CMK (cell line): ENCODE measurements around the gene C18orf54.
"Not testable (repeated sequence)": the region's sequence is repeated elsewhere in the genome, so short reads cannot be mapped to it uniquely, and the experiment has no call there.

Experiments
- DNase-seq: peaks from one replicate; pipeline ENCODE4 v3.0.0-alpha.2; 2010; ENCODE audit warnings: low read depth

The C18orf54 gene

GRCh38 chr18:54357660-54358494 is at the start of gene C18orf54, which contains the start of gene STARD6:
TSS of gene C18orf54 (plus strand) at chr18:54357906. CDS start at chr18:54360573, 2,667 bp downstream.
TSS of gene STARD6 (minus strand) at chr18:54357858. CDS start at chr18:54354573, 3,285 bp downstream.
- DNase-seq = peak; percentile 76

- DNase-seq = not testable (repeated sequence)
Measured at GRCh38 chr18:54309564-54309963, 48.1 kb upstream of the C18orf54 start.

GRCh38 chr18:54316071-54316820 is 41.5 kb upstream of the C18orf54 start:
- DNase-seq = no peak

GRCh38 chr18:54323561-54323960 is 34.1 kb upstream of the C18orf54 start:
- no peak for DNase-seq

GRCh38 chr18:54323970-54324369 is 33.7 kb upstream of the C18orf54 start:
- no peak for DNase-seq

- no peak for DNase-seq
Measured at GRCh38 chr18:54327818-54328217, 29.9 kb upstream of the C18orf54 start.

GRCh38 chr18:54329787-54330186 is 27.9 kb upstream of the C18orf54 start:
- no peak for DNase-seq

- no peak for DNase-seq
Measured at GRCh38 chr18:54330768-54331548, 26.7 kb upstream of the C18orf54 start.

- DNase-seq = no peak
Measured at GRCh38 chr18:54335638-54336173, 22.0 kb upstream of the C18orf54 start.

- no peak for DNase-seq
Measured at GRCh38 chr18:54338230-54338629, 19.5 kb upstream of the C18orf54 start.

- DNase-seq = no peak
Measured at GRCh38 chr18:54351186-54351585, 6.5 kb upstream of the C18orf54 start.

GRCh38 chr18:54357082-54357659 is 535 bp upstream of the C18orf54 start:
- DNase-seq = no peak

GRCh38 chr18:54358495-54359040 is 862 bp downstream of the C18orf54 start:
- DNase-seq = no peak

- DNase-seq = no peak
Measured at GRCh38 chr18:54359233-54359632, 1.5 kb downstream of the C18orf54 start.

- no peak for DNase-seq
Measured at GRCh38 chr18:54360406-54360805, 2.7 kb downstream of the C18orf54 start.

- no peak for DNase-seq
Measured at GRCh38 chr18:54378057-54378456, 20.4 kb downstream of the C18orf54 start.

GRCh38 chr18:54381640-54382039 is 23.9 kb downstream of the C18orf54 start:
- no peak for DNase-seq

GRCh38 chr18:54382076-54382475 is 24.4 kb downstream of the C18orf54 start:
- no peak for DNase-seq

- no peak for DNase-seq
Measured at GRCh38 chr18:54382733-54383252, 25.1 kb downstream of the C18orf54 start.

- DNase-seq = no peak
Measured at GRCh38 chr18:54386043-54386442, 28.3 kb downstream of the C18orf54 start.
